ENCODE results near the gene MCC. TPM values are rescaled to one million over a fixed set of nuclear protein-coding genes. Genes with fewer than 3 reads are reported as not detected.
A peak's percentile ranks its signal among the peaks of the same experiment; 100 is the strongest.

MCC gene
- total RNA-seq, 4 donors from 2014 or later, result 5.1 to 22.3 (median 13.0) TPM

DNA sequence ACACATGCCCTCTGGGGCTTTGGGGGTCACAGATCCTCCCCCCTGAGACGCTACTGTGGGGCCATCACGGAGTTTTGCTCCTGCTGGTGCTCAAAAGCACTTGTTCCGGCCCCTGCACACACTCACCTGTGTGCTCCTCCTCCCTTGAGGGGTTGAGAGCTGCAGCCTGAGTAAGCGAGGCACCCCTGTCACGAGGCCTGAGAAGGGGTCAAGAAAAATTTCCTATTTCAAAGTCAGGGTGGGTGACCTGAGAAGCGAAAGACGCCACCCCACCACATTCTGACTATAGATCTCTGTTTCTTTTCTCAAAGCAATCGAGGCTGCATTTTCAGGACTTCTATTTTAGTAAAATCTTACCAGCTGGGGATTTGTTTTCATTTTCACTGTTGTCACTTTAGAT lies 373.2 kb downstream of the MCC start:
- peak in 1 of 2 donors; percentile 14 for DNase-seq
- TF ChIP-seq, protein P1, sequence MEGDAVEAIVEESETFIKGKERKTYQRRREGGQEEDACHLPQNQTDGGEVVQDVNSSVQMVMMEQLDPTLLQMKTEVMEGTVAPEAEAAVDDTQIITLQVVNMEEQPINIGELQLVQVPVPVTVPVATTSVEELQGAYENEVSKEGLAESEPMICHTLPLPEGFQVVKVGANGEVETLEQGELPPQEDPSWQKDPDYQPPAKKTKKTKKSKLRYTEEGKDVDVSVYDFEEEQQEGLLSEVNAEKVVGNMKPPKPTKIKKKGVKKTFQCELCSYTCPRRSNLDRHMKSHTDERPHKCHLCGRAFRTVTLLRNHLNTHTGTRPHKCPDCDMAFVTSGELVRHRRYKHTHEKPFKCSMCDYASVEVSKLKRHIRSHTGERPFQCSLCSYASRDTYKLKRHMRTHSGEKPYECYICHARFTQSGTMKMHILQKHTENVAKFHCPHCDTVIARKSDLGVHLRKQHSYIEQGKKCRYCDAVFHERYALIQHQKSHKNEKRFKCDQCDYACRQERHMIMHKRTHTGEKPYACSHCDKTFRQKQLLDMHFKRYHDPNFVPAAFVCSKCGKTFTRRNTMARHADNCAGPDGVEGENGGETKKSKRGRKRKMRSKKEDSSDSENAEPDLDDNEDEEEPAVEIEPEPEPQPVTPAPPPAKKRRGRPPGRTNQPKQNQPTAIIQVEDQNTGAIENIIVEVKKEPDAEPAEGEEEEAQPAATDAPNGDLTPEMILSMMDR (IDR thresholded peaks at IDR 0.05), result no peak
- TF ChIP-seq POLR2A (IDR thresholded peaks at IDR 0.05), result no peak
- H3K9me3 ChIP-seq, result no peaks in the 10 kb centered on the region
- H3K4me3 ChIP-seq (replicated peaks in 1 of 3), result no peak overlapping the region
- intact Hi-C loops (cut with DNase I), result no loop called here
- WGBS, 2 donors, result 65 to 71% methylated on average over 8 of the region's 8 CpGs
- H3K27me3 ChIP-seq, result no peaks in the 10 kb centered on the region
- peaks cover 3 to 13% of the 10 kb centered on the region in 2 donors for H3K4me1 ChIP-seq
- H3K36me3 ChIP-seq, result no peaks in the 10 kb centered on the region
- no peak overlapping the region for H3K27ac ChIP-seq

GRCh38 chr5:113114559-113114958 lies 373.7 kb downstream of the MCC start:
- no peak overlapping the region for H3K27ac ChIP-seq
- TF ChIP-seq, protein P1 (IDR thresholded peaks at IDR 0.05), result no peak
- TF ChIP-seq POLR2A (IDR thresholded peaks at IDR 0.05), result no peak
- H3K9me3 ChIP-seq, result no peaks in the 10 kb centered on the region
- intact Hi-C loops (cut with DNase I), result no loop called here
- H3K4me3 ChIP-seq (replicated peaks in 1 of 3), result no peak overlapping the region
- H3K4me1 ChIP-seq, result peaks cover 3 to 13% of the 10 kb centered on the region in 2 donors
- H3K36me3 ChIP-seq, result no peaks in the 10 kb centered on the region
- no peaks in the 10 kb centered on the region for H3K27me3 ChIP-seq
- no peak for DNase-seq
- WGBS, 2 donors, result 97 to 98% methylated on average over 7 of the region's 7 CpGs

DNA sequence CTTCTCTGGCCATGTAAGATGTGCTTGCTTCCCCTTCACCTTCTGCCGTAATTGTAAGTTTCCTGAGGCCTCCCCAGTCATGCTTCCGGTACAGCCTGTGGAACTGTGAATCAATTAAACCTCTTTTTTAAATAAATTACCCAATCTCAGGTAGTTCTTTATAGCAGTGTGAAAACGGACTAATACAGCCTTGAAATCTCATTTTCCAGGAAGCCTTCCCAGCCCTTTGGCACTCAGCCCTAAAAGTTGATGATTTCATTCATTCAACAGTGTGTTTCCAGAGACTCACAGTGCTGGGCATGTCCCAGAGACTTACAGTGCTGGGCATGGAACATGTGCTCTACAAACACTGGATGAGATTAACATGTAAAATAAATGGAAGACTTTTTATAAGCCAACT lies 375.8 kb downstream of the MCC start:
- 79 to 89% methylated on average over 3 of the region's 3 CpGs for WGBS, 2 donors
- DNase-seq, result no peak
- Histone ChIP-seq H3K27ac (no peak overlapping the region), H3K27me3 (no peaks in the 10 kb centered on the region), H3K9me3 (no peaks in the 10 kb centered on the region), H3K4me3 (replicated peaks in 1 of 3) (no peak overlapping the region), H3K36me3 (no peaks in the 10 kb centered on the region), H3K4me1 (no peaks in the 10 kb centered on the region)
- intact Hi-C loops (cut with DNase I), result no loop called here
- no peak for TF ChIP-seq POLR2A (IDR thresholded peaks at IDR 0.05)
- TF ChIP-seq, protein P1 (IDR thresholded peaks at IDR 0.05), result no peak

DNA sequence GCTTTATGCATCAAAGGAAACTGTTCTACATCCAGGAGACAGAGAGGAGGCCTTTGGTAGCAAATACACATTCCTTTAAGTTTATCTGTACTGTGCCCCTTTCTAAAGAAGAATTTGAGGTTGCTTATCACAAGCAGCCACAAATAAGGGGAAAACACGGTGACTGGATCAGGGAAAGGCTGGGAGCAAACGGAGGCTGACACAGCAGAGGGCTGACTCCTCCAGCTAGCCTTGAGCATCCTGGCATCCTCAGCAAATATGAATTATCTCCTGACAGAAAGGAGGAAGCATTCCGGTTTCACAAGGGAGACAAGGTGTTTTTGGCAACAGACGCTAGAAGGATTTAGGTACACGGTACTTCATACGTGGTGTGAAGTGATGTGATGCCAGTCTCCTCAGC lies 378.1 kb downstream of the MCC start:
- no peaks in the 10 kb centered on the region for H3K9me3 ChIP-seq
- intact Hi-C loops (cut with DNase I), result no loop called here
- TF ChIP-seq, protein P1 (IDR thresholded peaks at IDR 0.05), result no peak
- no peak for TF ChIP-seq POLR2A (IDR thresholded peaks at IDR 0.05)
- H3K4me3 ChIP-seq (replicated peaks in 1 of 3), result no peak overlapping the region
- H3K36me3 ChIP-seq, result no peaks in the 10 kb centered on the region
- WGBS, 2 donors, result 91 to 93% methylated on average over 6 of the region's 6 CpGs
- no peaks in the 10 kb centered on the region for H3K27me3 ChIP-seq
- DNase-seq, result no peak
- no peaks in the 10 kb centered on the region for H3K4me1 ChIP-seq
- no peak overlapping the region for H3K27ac ChIP-seq

GRCh38 chr5:113109344-113109743 lies 378.9 kb downstream of the MCC start:
- H3K4me1 ChIP-seq, result no peaks in the 10 kb centered on the region
- H3K27ac ChIP-seq, result no peak overlapping the region
- WGBS, 2 donors, result 92% methylated on average over 5 of the region's 5 CpGs
- no peak for DNase-seq
- H3K4me3 ChIP-seq (replicated peaks in 1 of 3), result no peak overlapping the region
- no peaks in the 10 kb centered on the region for H3K36me3 ChIP-seq
- no peaks in the 10 kb centered on the region for H3K27me3 ChIP-seq
- H3K9me3 ChIP-seq, result no peaks in the 10 kb centered on the region
- TF ChIP-seq, protein P1 (IDR thresholded peaks at IDR 0.05), result no peak
- TF ChIP-seq POLR2A (IDR thresholded peaks at IDR 0.05), result no peak
- intact Hi-C loops (cut with DNase I), result no loop called here

Measured in thyroid gland (tissue), 4 donors.